ENCODE data around the gene BYSL. TPM values are rescaled to one million over a fixed set of nuclear protein-coding genes. Genes with fewer than 3 reads are reported as not detected.
A peak's percentile ranks its signal among the peaks of the same experiment; 100 is the strongest.

The BYSL gene
- total RNA-seq, 1 experiment from 2014 or later, result 46.5 TPM

GRCh38 chr6:41895300-41896233 lies 25.7 kb upstream of the BYSL start, which contains the start of gene USP49:
TSS of gene USP49 (minus strand) at chr6:41895375. CDS start at chr6:41806983, 88,392 bp downstream.
- intact Hi-C loops (cut with micrococcal nuclease), result loop anchor here (1.0 to 5.0 kb wide), 3 partner anchors 22 to 48 kb away; partner anchors contain the start of genes BYSL and MED20
- no peaks in the 10 kb centered on the region for H3K27me3 ChIP-seq (ENCODE audit: low read length)
- H4K20me1 ChIP-seq (ENCODE audit: low read length), result no peaks in the 10 kb centered on the region
- H3K27ac ChIP-seq (ENCODE audit: low read length), result peak within 1 kb of the TSS; percentile 67
- H3K79me2 ChIP-seq (ENCODE audit: low read length), result peaks cover 8% of the 10 kb centered on the region; the same call in 1 of the 2 replicates
- no TSS peak for BruUV-seq (replicated peaks)
- H3K36me3 ChIP-seq (ENCODE audit: low read depth, low read length), result no peaks in the 10 kb centered on the region; the same call in 1 of the 2 replicates
- CTCF ChIA-PET, result interaction anchor here (0.7 to 1.6 kb wide), 4 partner anchors 10 to 108 kb away, joined by 3 to 9 read pairs (median 7); partner anchors contain the start of genes BYSL, MED20 and TOMM6
- POLR2A ChIA-PET (ENCODE audit: unreplicated experiment), result interaction anchor here (0.6 to 1.2 kb wide), 8 partner anchors 8 to 821 kb away, joined by 3 to 4 read pairs (median 3); partner anchors contain the start of gene BYSL
- peak; percentile 92 for ATAC-seq
- peak within 1 kb of the TSS; percentile 92 for H2AFZ ChIP-seq (ENCODE audit: low read length)
- H3K4me3 ChIP-seq (ENCODE audit: low read length), result peak within 1 kb of the TSS; percentile 85
- no peaks in the 10 kb centered on the region for H3F3A ChIP-seq (ENCODE audit: low read length, unreplicated experiment)
- peak within 1 kb of the TSS; percentile 99 for H3K4me2 ChIP-seq (ENCODE audit: low read length)
- peak within 1 kb of the TSS; percentile 67 for H3K9ac ChIP-seq (ENCODE audit: low read length)
- H3K9me3 ChIP-seq (ENCODE audit: low read length), result no peaks in the 10 kb centered on the region
- H3K4me1 ChIP-seq (ENCODE audit: insufficient read depth, low read length), result peaks cover 16% of the 10 kb centered on the region
- no peaks in the 10 kb centered on the region for H3K9me2 ChIP-seq (replicated peaks; ENCODE audit: low read length)
- no peak for TF ChIP-seq CTCF (conservative IDR thresholded peaks at IDR 0.05; ENCODE audit: low read depth, low read length)
- TF ChIP-seq EZH2 (IDR thresholded peaks at IDR 0.05; ENCODE audit: low read length, unreplicated experiment), result no peak
- TF ChIP-seq EZH2phosphoT487 (IDR thresholded peaks at IDR 0.05; ENCODE audit: borderline replicate concordance, low read length), result no peak
- peak; percentile 82 for DNase-seq

- peaks cover 8% of the 10 kb centered on the region; the same call in 1 of the 2 replicates for H3K79me2 ChIP-seq (ENCODE audit: low read length)
- no peaks in the 10 kb centered on the region for H3K9me2 ChIP-seq (replicated peaks; ENCODE audit: low read length)
- H3K4me1 ChIP-seq (ENCODE audit: insufficient read depth, low read length), result peaks cover 16% of the 10 kb centered on the region
- H3K27ac ChIP-seq (ENCODE audit: low read length), result peak overlapping the region; percentile 67
- no peaks in the 10 kb centered on the region; the same call in 1 of the 2 replicates for H3K36me3 ChIP-seq (ENCODE audit: low read depth, low read length)
- peak overlapping the region; percentile 85 for H3K4me3 ChIP-seq (ENCODE audit: low read length)
- POLR2A ChIA-PET (ENCODE audit: unreplicated experiment), result interaction anchor here (0.6 to 1.2 kb wide), 3 partner anchors 9 to 110 kb away, joined by 3 read pairs; partner anchors contain the start of gene BYSL
- H3K27me3 ChIP-seq (ENCODE audit: low read length), result no peaks in the 10 kb centered on the region
- no peak for DNase-seq
- BruUV-seq (replicated peaks), result TSS peak; percentile 76
- H3F3A ChIP-seq (ENCODE audit: low read length, unreplicated experiment), result no peaks in the 10 kb centered on the region
- CTCF ChIA-PET, result interaction anchor here (0.7 to 1.6 kb wide), 2 partner anchors 25 to 40 kb away, joined by 8 to 9 read pairs; partner anchors contain the start of genes BYSL and MED20
- intact Hi-C loops (cut with micrococcal nuclease), result loop anchor here (5.0 kb wide), 1 partner anchor 49 kb away; no protein-coding TSS in a partner anchor
- no peaks in the 10 kb centered on the region for H3K9me3 ChIP-seq (ENCODE audit: low read length)
- H3K9ac ChIP-seq (ENCODE audit: low read length), result peak overlapping the region; percentile 67
- no peaks in the 10 kb centered on the region for H4K20me1 ChIP-seq (ENCODE audit: low read length)
- TF ChIP-seq CTCF (conservative IDR thresholded peaks at IDR 0.05; ENCODE audit: low read depth, low read length) (no peak), EZH2phosphoT487 (IDR thresholded peaks at IDR 0.05; ENCODE audit: borderline replicate concordance, low read length) (no peak), EZH2 (IDR thresholded peaks at IDR 0.05; ENCODE audit: low read length, unreplicated experiment) (no peak)
- ATAC-seq, result no peak
- H2AFZ ChIP-seq (ENCODE audit: low read length), result peak overlapping the region; percentile 92
- peak overlapping the region; percentile 97 for H3K4me2 ChIP-seq (ENCODE audit: low read length)
These were observed 25.0 kb upstream of the BYSL start for GRCh38 chr6:41896281-41896680.

All from PC-3 (cell line).